ENCODE measurements around the gene SDHB. TPM values are rescaled to one million over a fixed set of nuclear protein-coding genes. Genes with fewer than 3 reads are reported as not detected.
A peak's percentile ranks its signal among the peaks of the same experiment; 100 is the strongest.

Gene SDHB
- total RNA-seq, 1 experiment from 2014 or later, result 212 TPM

- H3K4me3 ChIP-seq (ENCODE audit: low read depth in 2 of 2, low read length in 2 of 2), result no peak overlapping the region
- no peaks in the 10 kb centered on the region for H3K27me3 ChIP-seq (ENCODE audit: control insufficient read depth, insufficient read depth, low read length)
- DNase-seq (ENCODE audit: low read depth, low spot score), result no peak
- H3K9me3 ChIP-seq (ENCODE audit: control insufficient read depth, insufficient read depth, low read depth, low read length), result no peaks in the 10 kb centered on the region
- in situ Hi-C loops (cut with HindIII; ENCODE audit: low pct_unique_long_range_greater_than_20kb, low sequenced_read_pairs), result no loop called here
- TF ChIP-seq SIN3A (IDR thresholded peaks at IDR 0.05; ENCODE audit: borderline replicate concordance, insufficient read depth, low read depth, low read length) (no peak), TCF7L2 (IDR thresholded peaks at IDR 0.05; ENCODE audit: low read depth, low read length) (no peak), POLR2AphosphoS5 (IDR thresholded peaks at IDR 0.05; ENCODE audit: low read depth, low read length) (no peak), REST (IDR thresholded peaks at IDR 0.05; ENCODE audit: insufficient read depth in 1 of 2, low read depth in 2 of 2, low read length in 1 of 2) (no peak)
- TF ChIP-seq, protein P1, sequence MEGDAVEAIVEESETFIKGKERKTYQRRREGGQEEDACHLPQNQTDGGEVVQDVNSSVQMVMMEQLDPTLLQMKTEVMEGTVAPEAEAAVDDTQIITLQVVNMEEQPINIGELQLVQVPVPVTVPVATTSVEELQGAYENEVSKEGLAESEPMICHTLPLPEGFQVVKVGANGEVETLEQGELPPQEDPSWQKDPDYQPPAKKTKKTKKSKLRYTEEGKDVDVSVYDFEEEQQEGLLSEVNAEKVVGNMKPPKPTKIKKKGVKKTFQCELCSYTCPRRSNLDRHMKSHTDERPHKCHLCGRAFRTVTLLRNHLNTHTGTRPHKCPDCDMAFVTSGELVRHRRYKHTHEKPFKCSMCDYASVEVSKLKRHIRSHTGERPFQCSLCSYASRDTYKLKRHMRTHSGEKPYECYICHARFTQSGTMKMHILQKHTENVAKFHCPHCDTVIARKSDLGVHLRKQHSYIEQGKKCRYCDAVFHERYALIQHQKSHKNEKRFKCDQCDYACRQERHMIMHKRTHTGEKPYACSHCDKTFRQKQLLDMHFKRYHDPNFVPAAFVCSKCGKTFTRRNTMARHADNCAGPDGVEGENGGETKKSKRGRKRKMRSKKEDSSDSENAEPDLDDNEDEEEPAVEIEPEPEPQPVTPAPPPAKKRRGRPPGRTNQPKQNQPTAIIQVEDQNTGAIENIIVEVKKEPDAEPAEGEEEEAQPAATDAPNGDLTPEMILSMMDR (IDR thresholded peaks at IDR 0.05), result no peak
- no peaks in the 10 kb centered on the region; the same call in 1 of the 2 replicates for H3K36me3 ChIP-seq (ENCODE audit: control insufficient read depth, insufficient read depth, low read length)
- ATAC-seq, result no peak
- no peak overlapping the region for H3K27ac ChIP-seq (ENCODE audit: low read length)
- intact Hi-C loops (cut with micrococcal nuclease; ENCODE audit: unreplicated experiment), result no loop called here
- no TSS peak for BruUV-seq (replicated peaks)
- peaks cover 22% of the 10 kb centered on the region for H3K4me1 ChIP-seq (ENCODE audit: control insufficient read depth, insufficient read depth, low read length)
- ChIA-PET POLR2A (interaction anchor here (0.6 kb wide), 1 partner anchor 111 kb away, joined by 4 read pairs; no protein-coding TSS in a partner anchor), CTCF (no interaction called here)
These were observed 43.3 kb upstream of the SDHB start for GRCh38 chr1:17097147-17097546.

- TF ChIP-seq, protein P1 (IDR thresholded peaks at IDR 0.05), result no peak
- TF ChIP-seq REST (IDR thresholded peaks at IDR 0.05; ENCODE audit: insufficient read depth in 1 of 2, low read depth in 2 of 2, low read length in 1 of 2), result no peak
- no peak for TF ChIP-seq SIN3A (IDR thresholded peaks at IDR 0.05; ENCODE audit: borderline replicate concordance, insufficient read depth, low read depth, low read length)
- TF ChIP-seq POLR2AphosphoS5 (IDR thresholded peaks at IDR 0.05; ENCODE audit: low read depth, low read length), result peak; percentile 7; the same call in 1 of the 2 replicates
- Histone ChIP-seq H3K36me3 (ENCODE audit: control insufficient read depth, insufficient read depth, low read length) (no peaks in the 10 kb centered on the region; the same call in 1 of the 2 replicates), H3K9me3 (ENCODE audit: control insufficient read depth, insufficient read depth, low read depth, low read length) (no peaks in the 10 kb centered on the region), H3K4me1 (ENCODE audit: control insufficient read depth, insufficient read depth, low read length) (peaks cover 22% of the 10 kb centered on the region), H3K27me3 (ENCODE audit: control insufficient read depth, insufficient read depth, low read length) (no peaks in the 10 kb centered on the region), H3K4me3 (ENCODE audit: low read depth in 2 of 2, low read length in 2 of 2) (no peak overlapping the region), H3K27ac (ENCODE audit: low read length) (no peak overlapping the region)
- CTCF ChIA-PET, result no interaction called here
- DNase-seq (ENCODE audit: low read depth, low spot score) (no peak), ATAC-seq (no peak)
- in situ Hi-C loops (cut with HindIII; ENCODE audit: low pct_unique_long_range_greater_than_20kb, low sequenced_read_pairs) (no loop called here), intact Hi-C loops (cut with micrococcal nuclease; ENCODE audit: unreplicated experiment) (no loop called here)
- POLR2A ChIA-PET, result no interaction called here
- no TSS peak for BruUV-seq (replicated peaks)
These were observed 42.8 kb upstream of the SDHB start for GRCh38 chr1:17096584-17096983.
